AG04449 (cell line): ENCODE data around the gene SET.

Experiments
- CTCF ChIA-PET: fragments of 350-600 bp; formaldehyde crosslinking; extraction: SDS; loops from one replicate; lab custom pipeline; 2021; ENCODE audit warnings: antibody characterized with exemption; lab: Yijun Ruan, JAX
- POLR2A ChIA-PET: fragments of 400-600, 350-600 bp; formaldehyde crosslinking; extraction: SDS; loops from one replicate; lab custom pipeline; 2020; ENCODE audit warnings: antibody characterized with exemption, inconsistent platforms; lab: Yijun Ruan, JAX
- DNase-seq: peaks from one replicate; pipeline ENCODE4 v3.0.0-alpha.2; 2010; ENCODE audit warnings: low read depth, low spot score
- H3K4me3 ChIP-seq: 2 replicates; pipeline ENCODE4 v1.5.1; 2011; ENCODE audit warnings: low read depth, mild to moderate bottlenecking, control low read depth, low read length
- CTCF ChIP-seq: IDR thresholded peaks from one replicate; pipeline ENCODE4 v1.5.1; 2011; ENCODE audit warnings: mild to moderate bottlenecking, moderate library complexity, low read length, control low read depth, inconsistent platforms; ENCODE audit not compliant: insufficient read depth; ENCODE audit errors: missing control alignments

The SET gene

GRCh38 chr9:128714586-128715435 is 25.8 kb downstream of the SET start:
- DNase-seq: no peak
- ChIA-PET POLR2A (no interaction called here), CTCF (interaction anchor here (0.9 to 2.7 kb wide), 7 partner anchors 10 to 18 kb away, joined by 3 to 12 read pairs (median 6); partner anchors contain the start of genes PKN3 and ZDHHC12)
- no peak overlapping the region for H3K4me3 ChIP-seq
- TF ChIP-seq CTCF: no peak

GRCh38 chr9:128715436-128715750 is 26.4 kb downstream of the SET start:
- DNase-seq: no peak
- ChIA-PET POLR2A (no interaction called here), CTCF (interaction anchor here (1.4 to 2.7 kb wide), 5 partner anchors 9 to 18 kb away, joined by 4 to 12 read pairs (median 7); partner anchors contain the start of genes PKN3 and ZDHHC12)
- no peak for TF ChIP-seq CTCF
- H3K4me3 ChIP-seq: no peak overlapping the region

- H3K4me3 ChIP-seq: no peak overlapping the region
- CTCF ChIA-PET: interaction anchor here (0.8 to 1.7 kb wide), 3 partner anchors 12 to 101 kb away, joined by 3 to 7 read pairs (median 4); partner anchors contain the start of genes ENDOG and PKN3
- no peak for TF ChIP-seq CTCF
- DNase-seq: no peak
- POLR2A ChIA-PET: no interaction called here
Measured at GRCh38 chr9:128716581-128717254, 27.7 kb downstream of the SET start.

GRCh38 chr9:128718047-128718446 is 29.0 kb downstream of the SET start:
- POLR2A ChIA-PET: no interaction called here
- CTCF ChIA-PET: interaction anchor here (1.4 kb wide), 1 partner anchor 15 kb away, joined by 5 read pairs; no protein-coding TSS in a partner anchor
- no peak for TF ChIP-seq CTCF

GRCh38 chr9:128718475-128718874 is 29.5 kb downstream of the SET start:
- TF ChIP-seq CTCF: no peak
- DNase-seq: no peak
- H3K4me3 ChIP-seq: no peak overlapping the region
- POLR2A ChIA-PET: no interaction called here
- CTCF ChIA-PET: interaction anchor here (1.4 kb wide), 1 partner anchor 15 kb away, joined by 5 read pairs; no protein-coding TSS in a partner anchor

More at GRCh38 chr9:128718047-128718446, 29.0 kb downstream of the SET start:
- DNase-seq: no peak
- H3K4me3 ChIP-seq: no peak overlapping the region
